Fibroblast of lung (primary cell): ENCODE data around the gene GALP. TPM values are rescaled to one million over a fixed set of nuclear protein-coding genes. Genes with fewer than 3 reads are reported as not detected.

ENCODE experiments used
- DNase-seq, 2 donors: peaks; one replicate each; pipeline versions ENCODE4 v3.0.0 to v3.0.0-alpha.2; 2010; ENCODE audit warnings: low read depth in 2 of 2
- H2AFZ ChIP-seq: 2 replicates; pipeline ENCODE4 v1.5.1; 2012; ENCODE audit warnings: low read length, control low read depth, inconsistent platforms
- H3K27ac ChIP-seq: 2 replicates; pipeline ENCODE4 v1.5.1; 2011; ENCODE audit warnings: low read length, control low read depth; ENCODE audit not compliant: insufficient read depth
- H3K27me3 ChIP-seq: 2 replicates; pipeline ENCODE4 v1.5.1; 2011; ENCODE audit warnings: mild to moderate bottlenecking, low read length; ENCODE audit not compliant: control insufficient read depth, insufficient read depth
- H3K36me3 ChIP-seq: 2 replicates; pipeline ENCODE4 v1.5.1; 2011; ENCODE audit warnings: low read length; ENCODE audit not compliant: control insufficient read depth, insufficient read depth
- H3K4me1 ChIP-seq: 2 replicates; pipeline ENCODE4 v1.5.1; 2011; ENCODE audit warnings: low read length; ENCODE audit not compliant: control insufficient read depth, insufficient read depth; ENCODE audit errors: extremely low read depth
- H3K4me2 ChIP-seq: 2 replicates; pipeline ENCODE4 v1.5.1; 2011; ENCODE audit warnings: low read length, control low read depth; ENCODE audit not compliant: insufficient read depth; ENCODE audit errors: extremely low read depth
- H3K4me3 ChIP-seq, 4 experiments: fragments of 200-600 bp in 1 of 4; sonication (generic) in 1 of 4; replicated peaks in 1 of 4; 2 replicates each; pipeline ENCODE4 v1.5.1; 2011 to 2016; ENCODE audit warnings: low read length in 4 of 4, low read depth in 3 of 4, mild to moderate bottlenecking in 3 of 4, control low read depth in 2 of 4, inconsistent platforms in 1 of 4, mixed read lengths in 1 of 4; ENCODE audit not compliant: insufficient read depth in 1 of 4; ENCODE audit errors: control extremely low read depth in 1 of 4
- H3K79me2 ChIP-seq: 2 replicates; pipeline ENCODE4 v1.5.1; 2012; ENCODE audit warnings: mild to moderate bottlenecking, low read length, inconsistent platforms; ENCODE audit not compliant: control insufficient read depth, insufficient read depth
- H3K9ac ChIP-seq: 2 replicates; pipeline ENCODE4 v1.5.1; 2011; ENCODE audit warnings: mild to moderate bottlenecking, low read length, control low read depth; ENCODE audit not compliant: insufficient read depth
- H3K9me3 ChIP-seq: 2 replicates; pipeline ENCODE4 v1.5.1; 2012; ENCODE audit warnings: low read depth, low read length; ENCODE audit not compliant: control insufficient read depth, insufficient read depth
- H4K20me1 ChIP-seq: 2 replicates; pipeline ENCODE4 v1.5.1; 2011; ENCODE audit warnings: low read length; ENCODE audit not compliant: control insufficient read depth, insufficient read depth; ENCODE audit errors: extremely low read depth
- CTCF ChIP-seq, 2 donors: IDR thresholded peaks in 1 of 2; conservative IDR thresholded peaks in 1 of 2; 1 replicate in 1 of 2; 2 replicates in 1 of 2; pipeline ENCODE4 v1.5.1; 2011 to 2012; ENCODE audit warnings: low read length in 2 of 2, control low read depth in 1 of 2, inconsistent platforms in 1 of 2, low read depth in 1 of 2, mild to moderate bottlenecking in 1 of 2
- EZH2 ChIP-seq: IDR thresholded peaks from 2 replicates; pipeline ENCODE4 v1.5.1; 2012; ENCODE audit warnings: low read length, control low read depth, mild to moderate bottlenecking; ENCODE audit errors: missing control alignments
- polyA plus RNA-seq, 2 donors: library from polyadenylated mRNA; depleted of rRNA in 1 of 2; stranded (reverse) in 1 of 2; unstranded in 1 of 2; fragments of >200 nt; gene quantifications; 2 replicates each; pipeline ENCODE4 v1.2.1, GENCODE V29; 2011 to 2012; ENCODE audit warnings: missing spikeins in 1 of 2
- total RNA-seq: library from RNA; depleted of rRNA; stranded (reverse); fragments of >200 nt; gene quantifications from 2 replicates; pipeline ENCODE4 v1.2.1, GENCODE V29; 2014

GALP gene
- total and polyA plus RNA-seq, 2 donors (not counting 1 experiment from before 2014, with no cell fraction given), result not detected

- Histone ChIP-seq H3K79me2 (peaks cover 18% of the 10 kb centered on the region), H2AFZ (no peak overlapping the region), H3K4me3 (peak overlapping the region; percentile 59 to 73 (median 68)), H3K4me1 (no peaks in the 10 kb centered on the region), H4K20me1 (no peaks in the 10 kb centered on the region), H3K36me3 (peaks cover 2% of the 10 kb centered on the region), H3K27ac (no peak overlapping the region), H3K9me3 (no peaks in the 10 kb centered on the region), H3K27me3 (no peaks in the 10 kb centered on the region), H3K9ac (peak overlapping the region; percentile 52), H3K4me2 (peak overlapping the region; percentile 97)
- no peak for TF ChIP-seq CTCF (conservative IDR thresholded peaks at IDR 0.05 in 1 of 2, IDR thresholded peaks at IDR 0.05 in 1 of 2; ENCODE audit: low read depth in 1 of 2, low read length in 2 of 2)
- TF ChIP-seq EZH2, result no peak
- DNase-seq, result no peak
Observed at GRCh38 chr19:56141417-56141993, 34.3 kb upstream of the GALP start.

- H2AFZ ChIP-seq, result no peak overlapping the region
Observed at GRCh38 chr19:56142087-56142787, 33.6 kb upstream of the GALP start.

More at GRCh38 chr19:56142087-56142787, 33.6 kb upstream of the GALP start:
- H3K9me3 ChIP-seq, result no peaks in the 10 kb centered on the region
- no peaks in the 10 kb centered on the region for H4K20me1 ChIP-seq
- H3K79me2 ChIP-seq, result peaks cover 18% of the 10 kb centered on the region
- H3K9ac ChIP-seq, result no peak overlapping the region
- peak overlapping the region; percentile 59 to 73 (median 68) for H3K4me3 ChIP-seq
- H3K27me3 ChIP-seq, result no peaks in the 10 kb centered on the region
- H3K4me2 ChIP-seq, result peak overlapping the region; percentile 97
- no peaks in the 10 kb centered on the region for H3K4me1 ChIP-seq
- peaks cover 4% of the 10 kb centered on the region for H3K36me3 ChIP-seq
- H3K27ac ChIP-seq, result no peak overlapping the region
- no peak for DNase-seq
- TF ChIP-seq CTCF (conservative IDR thresholded peaks at IDR 0.05 in 1 of 2, IDR thresholded peaks at IDR 0.05 in 1 of 2; ENCODE audit: low read depth in 1 of 2, low read length in 2 of 2) (no peak), EZH2 (no peak)
